Activated naive CD8-positive, alpha-beta T cell treated with anti-CD3 and anti-CD28 coated beads, Interleukin-2, amount 50 U/mL, for 16 hours (primary cell): ENCODE results near the gene GANC.

Experiments used
- DNase-seq: peaks from one replicate; pipeline ENCODE4 v3.0.0-alpha.2; 2020; ENCODE audit warnings: low read depth, low spot score

The GANC gene

DNA sequence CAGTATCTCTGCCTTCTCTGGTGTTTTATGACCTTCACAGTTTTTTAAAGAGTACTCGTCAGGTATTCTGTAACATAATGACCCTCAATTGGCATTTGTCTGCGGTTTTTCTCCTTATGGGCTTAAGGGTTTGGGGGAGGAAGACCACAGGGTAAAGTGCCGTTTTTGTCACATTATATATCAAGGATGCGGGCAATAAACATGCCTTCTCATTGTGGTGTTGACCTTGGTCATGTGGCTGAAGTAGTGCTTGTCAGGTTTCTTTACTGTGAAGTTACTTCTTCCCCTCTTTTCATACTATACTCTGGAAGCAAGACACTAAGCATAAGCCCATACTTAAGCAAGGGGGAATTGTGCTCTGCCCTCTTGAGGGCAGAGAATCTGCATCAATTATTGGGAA lies 102.9 kb downstream of the GANC start:
- DNase-seq: no peak

DNA sequence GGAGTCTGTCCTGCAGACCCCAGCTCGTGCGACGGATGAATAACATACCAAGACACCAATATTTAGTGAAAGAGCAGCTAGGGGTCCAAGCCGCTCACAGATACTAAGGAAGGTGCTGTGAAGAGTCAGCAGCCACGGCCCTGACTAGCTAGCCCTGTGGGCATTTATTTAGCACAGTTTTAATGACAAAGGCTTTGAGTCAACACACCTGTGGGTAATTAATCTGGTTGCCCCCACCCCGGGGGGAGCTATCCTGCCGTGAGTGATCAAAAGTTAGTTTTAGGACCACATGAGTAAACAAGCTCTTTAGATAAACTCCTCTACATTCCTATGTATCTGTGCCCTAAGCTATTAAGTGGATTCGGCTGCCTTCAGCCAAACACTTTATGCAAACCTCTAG lies 105.0 kb downstream of the GANC start:
- no peak for DNase-seq

DNA sequence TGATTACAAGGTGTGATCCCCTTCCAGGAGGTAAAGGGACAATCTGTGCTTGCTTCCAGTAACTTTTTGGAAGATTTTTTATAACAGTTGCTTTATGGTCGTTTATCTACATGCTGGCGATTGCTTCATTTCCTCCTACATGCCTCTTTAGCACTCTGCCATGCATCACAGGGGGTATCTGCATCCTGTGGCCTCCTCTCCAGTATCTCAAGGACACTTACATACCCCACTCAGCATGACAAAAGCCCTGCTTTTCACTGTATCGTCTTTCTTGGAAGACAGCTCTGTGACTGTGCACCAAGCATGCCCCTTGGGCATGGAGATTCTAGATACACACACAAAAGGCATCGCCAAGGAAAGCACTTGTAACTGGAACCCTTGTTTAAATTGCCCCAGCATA lies 111.6 kb downstream of the GANC start:
- DNase-seq: no peak

GRCh38 chr15:42385206-42385979 lies 112.4 kb downstream of the GANC start:
- DNase-seq: no peak

DNA sequence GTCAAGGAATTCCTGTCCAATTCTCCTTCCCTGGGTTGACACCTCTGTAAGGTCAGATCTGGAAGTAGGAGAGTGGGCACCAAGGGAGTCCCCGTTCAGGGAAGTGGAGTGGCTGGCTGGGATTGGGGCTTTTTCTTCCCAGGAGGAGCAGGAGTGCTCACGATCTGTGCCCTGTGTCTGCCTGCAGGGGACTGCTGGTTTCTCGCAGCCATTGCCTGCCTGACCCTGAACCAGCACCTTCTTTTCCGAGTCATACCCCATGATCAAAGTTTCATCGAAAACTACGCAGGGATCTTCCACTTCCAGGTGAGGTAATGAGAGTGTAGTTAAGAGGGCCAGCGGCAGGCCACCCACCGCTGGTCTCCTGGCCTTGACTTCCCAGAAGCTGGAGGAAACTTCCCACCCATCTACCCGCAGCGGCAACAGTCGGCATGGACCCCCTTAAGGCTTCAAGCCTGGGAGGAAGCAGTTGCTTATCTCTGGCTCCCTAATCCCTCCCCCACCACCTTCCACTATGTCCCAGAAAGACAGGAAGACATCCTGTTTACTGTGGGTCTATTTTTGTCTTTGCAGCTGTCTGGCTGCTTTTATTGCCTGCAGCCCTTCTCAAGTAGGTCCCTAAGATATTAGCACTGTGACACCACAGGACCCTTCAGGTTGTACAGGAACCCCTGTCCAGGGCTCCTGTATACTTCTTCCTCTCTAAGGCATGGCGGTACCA lies 113.1 kb downstream of the GANC start:
- no peak for DNase-seq

DNA sequence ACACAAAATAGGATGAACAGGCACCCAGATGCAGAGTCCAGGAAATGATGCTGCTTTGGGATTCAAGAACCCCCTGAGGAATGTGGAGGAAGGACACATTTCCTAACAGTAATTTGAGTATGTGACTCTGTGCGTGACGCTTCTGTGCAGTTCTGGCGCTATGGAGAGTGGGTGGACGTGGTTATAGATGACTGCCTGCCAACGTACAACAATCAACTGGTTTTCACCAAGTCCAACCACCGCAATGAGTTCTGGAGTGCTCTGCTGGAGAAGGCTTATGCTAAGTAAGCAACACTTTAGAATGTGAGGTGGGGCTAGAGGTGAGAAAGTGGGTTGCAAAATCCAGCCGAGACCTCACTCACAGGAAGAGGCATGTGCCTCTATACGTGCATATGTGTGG lies 114.6 kb downstream of the GANC start:
- DNase-seq: no peak

GRCh38 chr15:42392309-42393024 lies 119.5 kb downstream of the GANC start:
- DNase-seq: no peak

DNA sequence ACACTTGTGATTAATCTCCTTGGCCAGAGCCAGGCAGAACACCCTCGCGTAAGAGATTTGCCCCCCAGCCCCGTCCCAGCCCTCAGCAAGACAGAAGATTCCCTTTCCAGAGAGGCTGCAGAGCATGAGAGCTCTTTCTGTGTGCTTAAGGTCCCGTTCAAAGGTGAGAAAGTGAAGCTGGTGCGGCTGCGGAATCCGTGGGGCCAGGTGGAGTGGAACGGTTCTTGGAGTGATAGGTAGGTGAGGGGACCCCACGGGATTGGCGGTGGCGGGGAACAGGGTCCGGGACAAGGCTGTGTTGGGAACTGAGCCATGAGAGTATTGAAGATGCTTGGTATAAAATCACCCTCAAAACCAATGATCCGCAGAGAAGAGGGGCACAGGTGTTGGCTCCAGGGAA lies 121.1 kb downstream of the GANC start:
- no peak for DNase-seq

DNA sequence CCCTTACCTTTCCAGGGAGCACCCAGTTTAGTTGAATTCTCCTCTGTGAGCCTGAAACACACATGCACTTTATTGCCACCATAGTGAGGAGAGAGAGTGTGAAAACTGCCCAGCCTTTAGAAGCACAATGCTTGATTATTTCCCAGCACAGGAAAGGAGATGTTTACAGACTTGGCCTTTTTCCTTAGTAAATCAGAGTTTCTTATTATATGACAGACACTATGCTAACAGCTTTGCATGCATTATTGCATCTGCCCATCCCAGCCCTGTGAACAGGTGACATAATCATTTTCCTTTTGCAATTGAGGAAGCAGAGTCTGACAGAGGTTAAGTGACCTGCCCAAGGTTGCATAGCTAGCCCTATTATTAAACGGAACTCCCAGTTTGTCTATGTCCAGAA lies 122.8 kb downstream of the GANC start:
- DNase-seq: no peak

GRCh38 chr15:42401544-42402454 lies 128.8 kb downstream of the GANC start:
- no peak for DNase-seq

DNA sequence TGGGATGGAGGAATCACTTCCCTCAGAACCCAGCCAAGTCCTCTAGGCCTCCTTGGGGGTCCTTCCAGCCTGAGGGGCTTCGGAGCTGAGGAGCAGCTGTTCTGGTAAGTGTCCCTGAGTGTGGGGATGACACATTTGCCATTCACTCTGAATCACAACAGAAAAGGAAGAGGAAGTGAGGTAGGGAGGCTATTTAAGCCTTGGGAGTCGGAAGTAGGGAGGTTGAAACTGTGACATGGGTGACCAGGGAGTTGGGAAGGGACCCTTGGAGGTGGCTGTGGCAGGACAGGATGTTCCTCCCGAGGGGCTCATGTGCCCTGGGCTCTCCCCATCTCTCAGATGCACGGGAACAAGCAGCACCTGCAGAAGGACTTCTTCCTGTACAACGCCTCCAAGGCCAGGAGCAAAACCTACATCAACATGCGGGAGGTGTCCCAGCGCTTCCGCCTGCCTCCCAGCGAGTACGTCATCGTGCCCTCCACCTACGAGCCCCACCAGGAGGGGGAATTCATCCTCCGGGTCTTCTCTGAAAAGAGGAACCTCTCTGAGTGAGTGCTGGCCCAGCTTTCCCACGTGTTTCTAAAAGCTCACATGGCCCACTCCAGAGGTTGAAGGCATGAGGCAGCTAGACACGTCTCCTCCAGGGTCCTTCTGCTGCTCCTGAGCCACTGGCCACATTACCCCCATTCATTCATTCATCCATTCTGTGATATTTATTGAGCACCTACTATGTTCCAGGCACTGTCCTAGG lies 129.6 kb downstream of the GANC start:
- no peak for DNase-seq

- no peak for DNase-seq
These were observed 130.4 kb downstream of the GANC start for GRCh38 chr15:42403389-42403788.

GRCh38 chr15:42404461-42405235 lies 131.6 kb downstream of the GANC start:
- DNase-seq: no peak

GRCh38 chr15:42405863-42406482 lies 133.0 kb downstream of the GANC start:
- DNase-seq: no peak
